ENCODE measurements around the gene TUBGCP6.

Gene TUBGCP6

GRCh38 chr22:50276143-50276542 lies 31.3 kb upstream of the TUBGCP6 start:
- no peak overlapping the region for H3K27ac ChIP-seq
- TF ChIP-seq CTCF (IDR thresholded peaks at IDR 0.05) (no peak), ZFX (IDR thresholded peaks at IDR 0.05; ENCODE audit: borderline replicate concordance) (no peak)

GRCh38 chr22:50275181-50276055 lies 30.6 kb upstream of the TUBGCP6 start:
- TF ChIP-seq ZFX (IDR thresholded peaks at IDR 0.05; ENCODE audit: borderline replicate concordance), result no peak
- no peak for TF ChIP-seq CTCF (IDR thresholded peaks at IDR 0.05)
- peak overlapping the region; percentile 42 for H3K27ac ChIP-seq

- TF ChIP-seq ZFX (IDR thresholded peaks at IDR 0.05; ENCODE audit: borderline replicate concordance) (no peak), CTCF (IDR thresholded peaks at IDR 0.05) (no peak)
- H3K27ac ChIP-seq, result peak overlapping the region; percentile 42
These were observed 29.9 kb upstream of the TUBGCP6 start for GRCh38 chr22:50274771-50275170.

GRCh38 chr22:50274311-50274710 lies 29.5 kb upstream of the TUBGCP6 start:
- TF ChIP-seq ZFX (IDR thresholded peaks at IDR 0.05; ENCODE audit: borderline replicate concordance) (no peak), CTCF (IDR thresholded peaks at IDR 0.05) (no peak)
- H3K27ac ChIP-seq, result peak overlapping the region; percentile 97

GRCh38 chr22:50273781-50274180 lies 29.0 kb upstream of the TUBGCP6 start:
- peak overlapping the region; percentile 97 for H3K27ac ChIP-seq

GRCh38 chr22:50273352-50273751 lies 28.5 kb upstream of the TUBGCP6 start:
- H3K27ac ChIP-seq, result peak overlapping the region; percentile 97

- TF ChIP-seq ZFX (IDR thresholded peaks at IDR 0.05; ENCODE audit: borderline replicate concordance) (no peak), CTCF (IDR thresholded peaks at IDR 0.05) (no peak)
- H3K27ac ChIP-seq, result peak overlapping the region; percentile 97
These were observed 27.4 kb upstream of the TUBGCP6 start for GRCh38 chr22:50272044-50272802.

GRCh38 chr22:50271519-50271970 lies 26.7 kb upstream of the TUBGCP6 start:
- H3K27ac ChIP-seq, result peak overlapping the region; percentile 97
- peak; percentile 28 for TF ChIP-seq CTCF (IDR thresholded peaks at IDR 0.05)
- no peak for TF ChIP-seq ZFX (IDR thresholded peaks at IDR 0.05; ENCODE audit: borderline replicate concordance)
